Upper lobe of left lung (tissue), 6 donors: ENCODE data around the gene ST6GALNAC3. TPM values are rescaled to one million over a fixed set of nuclear protein-coding genes. Genes with fewer than 3 reads are reported as not detected.

ENCODE experiments used
- ATAC-seq, 2 donors: fragments of 200-7000 bp; cut with Tn5 transposase; one replicate each; pipeline ENCODE4 v1.9.1; 2022; ENCODE audit warnings: mild to moderate bottlenecking in 2 of 2, moderate library complexity in 2 of 2; ENCODE audit not compliant: low FRiP score in 2 of 2
- DNase-seq, 2 donors: peaks; one replicate each; pipeline ENCODE4 v3.0.0-alpha.2; 2019 to 2020
- H3K27ac ChIP-seq, 4 donors: fragments of 200-600 bp; sonication (generic); one replicate each; pipeline ENCODE4 v1.5.1; 2016 to 2019
- H3K27me3 ChIP-seq, 4 donors: fragments of 200-600 bp; sonication (generic); one replicate each; pipeline ENCODE4 v1.5.1; 2017 to 2019
- H3K36me3 ChIP-seq, 4 donors: fragments of 200-600 bp; sonication (generic); one replicate each; pipeline ENCODE4 v1.5.1; 2016 to 2019
- H3K4me1 ChIP-seq, 4 donors: fragments of 200-600 bp; sonication (generic); one replicate each; pipeline ENCODE4 v1.5.1; 2018 to 2019
- H3K4me3 ChIP-seq, 4 donors: fragments of 200-600 bp; sonication (generic); one replicate each; pipeline ENCODE4 v1.5.1; 2017 to 2019; ENCODE audit warnings: mild to moderate bottlenecking in 2 of 4, moderate library complexity in 1 of 4
- H3K9me3 ChIP-seq, 4 donors: fragments of 200-600 bp; sonication (generic); one replicate each; pipeline ENCODE4 v1.5.1; 2018 to 2019
- CTCF ChIP-seq, 6 experiments: fragments of 450-650 bp in 4 of 6; fragments of 200-600 bp in 2 of 6; sonication (generic) in 2 of 6; IDR thresholded peaks; one replicate each; pipeline ENCODE4 v1.5.1; 2016 to 2019; ENCODE audit warnings: antibody characterized with exemption in 6 of 6
- EP300 ChIP-seq, 4 donors: sonication (generic); formaldehyde crosslinking; IDR thresholded peaks; one replicate each; pipeline ENCODE4 v1.5.1; 2017; ENCODE audit warnings: antibody characterized with exemption in 4 of 4, control low read depth in 2 of 4
- POLR2A ChIP-seq, 4 donors: fragments of 450-650 bp; IDR thresholded peaks; one replicate each; pipeline ENCODE4 v1.5.1; 2016 to 2017; ENCODE audit warnings: antibody characterized with exemption in 4 of 4, mild to moderate bottlenecking in 2 of 4
- POLR2AphosphoS5 ChIP-seq, 2 donors: sonication (generic); formaldehyde crosslinking; IDR thresholded peaks; one replicate each; pipeline ENCODE4 v1.5.1; 2017; ENCODE audit warnings: antibody characterized with exemption in 2 of 2
- WGBS, 2 donors: methylation state at CpG; one replicate each; pipeline ENCODE4 v1.1.5; 2017 to 2018; 5-methylcytosine and 5-hydroxymethylcytosine counted together
- total RNA-seq, 6 donors: library from RNA; depleted of rRNA in 4 of 6; stranded (reverse); fragments of >200 nt in 4 of 6; gene quantifications; one replicate each; pipeline versions ENCODE4 v1.1.0 to v1.2.1, GENCODE V29; 2016 to 2021
- donor health status: DM: no; HTN: no; CAD: no; lungs with moderate emphysema.
- donor health status: DM: no; HTN: yes; CAD: no; lungs with severe emphysema.

The ST6GALNAC3 gene
- total RNA-seq, 6 donors from 2014 or later = 5.8 to 13.1 (median 11.3) TPM

DNA sequence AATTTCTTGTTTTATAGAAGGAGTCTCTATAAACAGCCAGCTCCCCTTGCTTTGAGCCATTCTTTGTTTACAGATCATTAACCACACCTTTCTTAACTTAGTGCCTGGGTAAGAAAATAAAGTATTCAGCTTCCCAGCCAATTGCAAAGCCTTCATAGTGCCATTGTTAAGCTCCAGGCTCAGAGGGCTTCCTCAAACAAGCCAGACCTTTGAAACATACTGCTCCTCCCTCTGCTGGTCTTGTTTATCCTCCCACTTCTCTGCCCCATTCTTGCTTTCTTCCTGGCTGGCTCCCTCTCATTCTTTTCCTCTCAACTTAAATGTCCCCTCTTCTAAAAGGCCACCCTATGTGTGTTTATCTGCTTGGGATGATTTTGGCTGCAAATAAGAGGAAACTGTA lies 473.4 kb downstream of the ST6GALNAC3 start:
- DNase-seq = no peak
- Histone ChIP-seq H3K36me3 (no peaks in the 10 kb centered on the region), H3K4me3 (no peak overlapping the region), H3K9me3 (no peaks in the 10 kb centered on the region), H3K27ac (no peak overlapping the region), H3K4me1 (no peaks in the 10 kb centered on the region), H3K27me3 (no peaks in the 10 kb centered on the region)
- no peak for ATAC-seq
- TF ChIP-seq EP300 (IDR thresholded peaks at IDR 0.05) = no peak
- TF ChIP-seq POLR2A (IDR thresholded peaks at IDR 0.05) = no peak
- TF ChIP-seq CTCF (IDR thresholded peaks at IDR 0.05) = no peak
- TF ChIP-seq POLR2AphosphoS5 (IDR thresholded peaks at IDR 0.05) = no peak

DNA sequence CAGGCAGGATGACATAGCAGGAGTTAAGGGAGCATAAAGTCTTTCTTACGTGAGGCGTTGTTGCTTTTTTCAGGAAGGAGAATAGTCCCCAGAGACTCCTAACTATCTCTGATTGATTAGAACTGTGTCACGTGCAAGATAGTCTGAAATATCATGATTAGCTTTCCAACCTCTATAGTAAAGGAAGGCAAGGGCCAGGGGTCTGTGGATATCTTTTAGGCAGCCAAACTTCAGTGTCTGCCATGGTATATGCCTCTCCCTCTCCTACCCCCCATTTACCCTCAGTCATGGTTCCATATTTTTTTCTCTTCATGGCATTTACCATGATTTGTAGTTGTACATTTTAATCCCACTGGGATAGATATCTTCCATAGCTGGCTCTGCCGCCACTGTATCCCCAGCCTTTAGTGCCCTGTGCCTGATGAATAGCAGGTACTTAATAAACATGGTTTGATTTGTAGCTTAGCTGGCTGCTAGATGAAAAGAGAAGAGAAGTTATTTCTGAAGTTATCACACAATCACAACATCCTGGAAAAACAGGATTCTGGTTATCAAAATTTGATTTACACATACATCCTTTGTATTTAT lies 474.1 kb downstream of the ST6GALNAC3 start:
- ATAC-seq = no peak

DNA sequence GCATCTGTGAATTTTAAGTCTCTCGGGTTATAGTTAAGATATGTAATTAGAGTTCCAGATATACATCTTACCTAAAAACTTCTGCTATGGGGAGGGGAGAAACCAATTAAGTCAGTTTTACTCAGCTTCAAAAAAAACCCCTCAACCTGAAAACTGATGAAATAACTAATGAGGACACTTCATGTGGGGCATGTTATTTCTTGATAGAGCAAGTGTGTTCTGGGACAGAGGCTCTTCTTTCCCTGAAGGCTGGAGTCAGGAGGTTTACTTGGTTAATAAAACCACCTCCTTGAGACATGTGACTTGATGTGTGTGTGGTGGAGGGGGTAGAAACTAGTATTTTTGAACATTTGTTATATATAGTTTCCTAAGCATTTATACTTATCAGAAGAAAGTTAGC lies 479.7 kb downstream of the ST6GALNAC3 start:
- H3K9me3 ChIP-seq = no peaks in the 10 kb centered on the region
- H3K36me3 ChIP-seq = no peaks in the 10 kb centered on the region
- H3K27me3 ChIP-seq = no peaks in the 10 kb centered on the region
- TF ChIP-seq POLR2A (IDR thresholded peaks at IDR 0.05) = no peak
- no peak for TF ChIP-seq EP300 (IDR thresholded peaks at IDR 0.05)
- TF ChIP-seq CTCF (IDR thresholded peaks at IDR 0.05) = no peak
- TF ChIP-seq POLR2AphosphoS5 (IDR thresholded peaks at IDR 0.05) = no peak
- no peak for ATAC-seq
- no peaks in the 10 kb centered on the region for H3K4me1 ChIP-seq
- H3K4me3 ChIP-seq = no peak overlapping the region
- WGBS, 2 donors = 95 to 97% methylated on average over 1 of the region's 1 CpG
- no peak for DNase-seq
- no peak overlapping the region for H3K27ac ChIP-seq

More for the DNA sequence above, 474.1 kb downstream of the ST6GALNAC3 start:
- Histone ChIP-seq H3K36me3 (no peaks in the 10 kb centered on the region), H3K9me3 (no peaks in the 10 kb centered on the region), H3K4me1 (no peaks in the 10 kb centered on the region), H3K4me3 (no peak overlapping the region), H3K27ac (no peak overlapping the region), H3K27me3 (no peaks in the 10 kb centered on the region)
- no peak for DNase-seq
- TF ChIP-seq CTCF (IDR thresholded peaks at IDR 0.05) (no peak), EP300 (IDR thresholded peaks at IDR 0.05) (no peak), POLR2AphosphoS5 (IDR thresholded peaks at IDR 0.05) (no peak), POLR2A (IDR thresholded peaks at IDR 0.05) (no peak)
- 91 to 99% methylated on average over 4 of the region's 4 CpGs for WGBS, 2 donors

DNA sequence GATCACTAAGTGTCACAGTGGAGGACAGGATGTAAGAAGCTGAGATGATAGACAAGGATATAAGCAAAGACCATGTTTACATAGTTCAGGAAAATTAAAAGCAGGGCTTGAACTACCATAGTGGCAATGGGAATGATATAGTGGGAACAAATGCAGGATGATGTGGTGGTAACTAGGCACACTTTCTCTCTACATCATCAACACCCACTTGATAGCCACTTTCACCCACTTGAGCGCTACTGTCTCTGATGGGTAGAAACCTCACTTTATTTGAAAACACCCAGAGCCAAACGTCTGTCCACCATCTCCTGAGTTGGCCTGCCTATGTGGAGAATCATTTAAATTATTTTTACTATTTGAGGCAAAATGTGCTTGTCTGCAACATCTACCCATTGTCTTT lies 487.7 kb downstream of the ST6GALNAC3 start:
- 83 to 84% methylated on average over 2 of the region's 2 CpGs for WGBS, 2 donors
- Histone ChIP-seq H3K4me3 (no peak overlapping the region), H3K27me3 (no peaks in the 10 kb centered on the region), H3K9me3 (no peaks in the 10 kb centered on the region), H3K36me3 (no peaks in the 10 kb centered on the region), H3K27ac (no peak overlapping the region), H3K4me1 (no peaks in the 10 kb centered on the region)
- ATAC-seq (no peak), DNase-seq (no peak)
- TF ChIP-seq POLR2A (IDR thresholded peaks at IDR 0.05) (no peak), CTCF (IDR thresholded peaks at IDR 0.05) (no peak), EP300 (IDR thresholded peaks at IDR 0.05) (no peak), POLR2AphosphoS5 (IDR thresholded peaks at IDR 0.05) (no peak)

DNA sequence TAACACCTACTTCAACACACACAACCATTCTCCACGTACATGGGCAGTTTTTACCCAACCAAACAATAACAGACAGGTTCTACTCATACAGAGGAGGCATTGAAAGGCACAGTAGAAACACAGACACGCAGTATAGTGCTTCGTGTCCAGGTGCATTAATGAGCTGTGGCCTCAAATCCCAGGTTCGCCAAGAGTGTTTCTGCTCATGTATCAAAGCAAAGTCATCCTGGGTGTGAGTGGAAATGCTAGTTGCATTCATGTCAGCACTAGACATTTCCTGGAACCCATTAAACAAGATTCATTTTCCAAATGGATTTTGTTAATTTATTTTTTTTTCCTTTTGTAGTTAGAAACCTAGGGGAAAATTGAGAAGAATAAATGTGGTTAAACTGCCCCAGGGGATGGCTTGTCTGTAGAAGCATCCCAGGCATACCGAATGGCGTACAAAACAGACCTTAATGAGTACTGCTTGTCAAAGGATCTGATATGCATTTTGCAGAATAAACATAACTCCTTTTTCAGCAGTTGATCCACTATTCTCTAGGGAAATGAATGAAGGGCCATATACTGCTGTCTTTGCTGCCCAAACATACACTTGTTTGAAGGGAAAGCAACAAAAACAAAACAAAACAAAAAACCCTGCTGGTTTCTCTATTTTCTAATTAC lies 494.2 kb downstream of the ST6GALNAC3 start:
- no peak for DNase-seq
- TF ChIP-seq POLR2AphosphoS5 (IDR thresholded peaks at IDR 0.05) (no peak), CTCF (IDR thresholded peaks at IDR 0.05) (no peak), POLR2A (IDR thresholded peaks at IDR 0.05) (no peak), EP300 (IDR thresholded peaks at IDR 0.05) (no peak)
- Histone ChIP-seq H3K27ac (no peak overlapping the region), H3K27me3 (no peaks in the 10 kb centered on the region), H3K4me3 (no peak overlapping the region), H3K4me1 (no peaks in the 10 kb centered on the region), H3K9me3 (no peaks in the 10 kb centered on the region), H3K36me3 (no peaks in the 10 kb centered on the region)
- ATAC-seq = no peak
- WGBS, 2 donors = 88 to 91% methylated on average over 6 of the region's 6 CpGs
